Endodermal cell (in vitro differentiated cells): Measurements from ENCODE around the gene GART. TPM values are rescaled to one million over a fixed set of nuclear protein-coding genes. Genes with fewer than 3 reads are reported as not detected.

Experiments used
- DNase-seq: peaks from one replicate; pipeline ENCODE4 v3.0.0-alpha.2; 2017
- H3K27ac ChIP-seq: 2 replicates; pipeline ENCODE4 v1.5.1; 2013; ENCODE audit warnings: mild to moderate bottlenecking, low read depth, low read length, moderate library complexity
- H3K27me3 ChIP-seq: 2 replicates; pipeline ENCODE4 v1.6.1; 2013; ENCODE audit warnings: mild to moderate bottlenecking, low read length, moderate library complexity; ENCODE audit not compliant: insufficient read depth, control insufficient read depth, poor library complexity, severe bottlenecking
- H3K36me3 ChIP-seq: 2 replicates; pipeline ENCODE4 v1.7.0; 2013; ENCODE audit warnings: mild to moderate bottlenecking, low read length, moderate library complexity; ENCODE audit not compliant: control insufficient read depth, insufficient read depth
- H3K4me1 ChIP-seq: one replicate; pipeline ENCODE4 v1.7.0; 2013; ENCODE audit warnings: low read length; ENCODE audit not compliant: control insufficient read depth, insufficient read depth
- H3K4me3 ChIP-seq: 2 replicates; pipeline ENCODE4 v1.5.1; 2013; ENCODE audit warnings: mild to moderate bottlenecking, low read length, moderate library complexity
- H3K9ac ChIP-seq: 2 replicates; pipeline ENCODE4 v1.6.1; 2013; ENCODE audit warnings: mild to moderate bottlenecking, low read length, moderate library complexity; ENCODE audit not compliant: poor library complexity, severe bottlenecking; ENCODE audit errors: extremely low read depth
- H3K9me3 ChIP-seq: 2 replicates; pipeline ENCODE4 v1.6.1; 2013; ENCODE audit warnings: mild to moderate bottlenecking, low read length, moderate library complexity; ENCODE audit not compliant: control insufficient read depth
- H3K27ac Mint-ChIP-seq: 2 replicates; pipeline ENCODE4 v1.8.0; 2020; ENCODE audit warnings: mixed read lengths
- H3K27me3 Mint-ChIP-seq: 2 replicates; pipeline ENCODE4 v1.8.0; 2021; ENCODE audit warnings: mild to moderate bottlenecking, mixed read lengths; ENCODE audit not compliant: insufficient read depth
- H3K36me3 Mint-ChIP-seq: 2 replicates; pipeline ENCODE4 v1.8.0; 2020; ENCODE audit warnings: low read depth, mixed read lengths
- H3K4me1 Mint-ChIP-seq: 2 replicates; pipeline ENCODE4 v1.8.0; 2020; ENCODE audit warnings: mixed read lengths
- H3K4me3 Mint-ChIP-seq: 2 replicates; pipeline ENCODE4 v1.8.0; 2020; ENCODE audit warnings: mild to moderate bottlenecking, moderate library complexity, mixed read lengths
- H3K9me3 Mint-ChIP-seq: 2 replicates; pipeline ENCODE4 v1.8.0; 2020; ENCODE audit warnings: mild to moderate bottlenecking, mixed read lengths
- CTCF ChIP-seq: fragments of 200-600 bp; sonication (generic); conservative IDR thresholded peaks from 2 replicates; pipeline ENCODE4 v1.5.0; 2021; ENCODE audit warnings: antibody characterized with exemption, mild to moderate bottlenecking
- WGBS, 2 experiments: methylation state at CpG; one replicate each; pipeline versions ENCODE4 v1.1.5 to v1.1.7; 2013; ENCODE audit warnings: missing lambda C conversion rate in 2 of 2, mixed read lengths in 1 of 2; ENCODE audit not compliant: insufficient coverage in 1 of 2, insufficient read length in 1 of 2; 5-methylcytosine and 5-hydroxymethylcytosine counted together
- total RNA-seq, 2 donors: library from RNA; stranded (reverse); fragmentation: NEBNext Ultra II Directional in 1 of 2; extraction: Animal tissue kit (Norgen Biotek cat#: 25700) in 1 of 2; gene quantifications; 2 replicates in 1 of 2; 3 replicates in 1 of 2; pipeline ENCODE4 v1.2.1, GENCODE V29; 2021

GART gene
- total RNA-seq, 2 donors from 2014 or later: 125 to 150 TPM

- no peaks in the 10 kb centered on the region for H3K4me1 ChIP-seq
- DNase-seq: no peak
- no peaks in the 10 kb centered on the region for H3K9me3 ChIP-seq
- Mint-ChIP-seq H3K27me3 (peaks cover 3% of the 10 kb centered on the region), H3K27ac (no peak overlapping the region), H3K36me3 (peaks cover 12% of the 10 kb centered on the region), H3K9me3 (no peaks in the 10 kb centered on the region), H3K4me3 (peak overlapping the region; percentile 75), H3K4me1 (peaks cover 5% of the 10 kb centered on the region)
- no peak overlapping the region for H3K27ac ChIP-seq
- 36 to 53% methylated on average over 8 to 12 of the region's 12 CpGs for WGBS, 2 experiments
- H3K36me3 ChIP-seq: peaks cover 16% of the 10 kb centered on the region
- H3K4me3 ChIP-seq: peak overlapping the region; percentile 95
- H3K9ac ChIP-seq: peak overlapping the region; percentile 25
- no peak for TF ChIP-seq CTCF
- H3K27me3 ChIP-seq: peaks cover 2% of the 10 kb centered on the region
Observed at GRCh38 chr21:33490991-33491372, 50.9 kb downstream of the GART start.

GRCh38 chr21:33488936-33489335 is 53.0 kb downstream of the GART start:
- H3K9me3 Mint-ChIP-seq: no peaks in the 10 kb centered on the region
- H3K27ac Mint-ChIP-seq: no peak overlapping the region
- Histone ChIP-seq H3K4me1 (no peaks in the 10 kb centered on the region), H3K27ac (no peak overlapping the region), H3K9me3 (no peaks in the 10 kb centered on the region), H3K4me3 (no peak overlapping the region), H3K9ac (no peak overlapping the region), H3K36me3 (peaks cover 16% of the 10 kb centered on the region), H3K27me3 (no peaks in the 10 kb centered on the region)
- no peak for DNase-seq
- WGBS, 2 experiments: 94 to 100% methylated on average over 2 to 3 of the region's 4 CpGs
- H3K27me3 Mint-ChIP-seq: peaks cover 3% of the 10 kb centered on the region
- H3K4me1 Mint-ChIP-seq: peaks cover 5% of the 10 kb centered on the region
- no peak for TF ChIP-seq CTCF
- no peak overlapping the region for H3K4me3 Mint-ChIP-seq
- peaks cover 12% of the 10 kb centered on the region for H3K36me3 Mint-ChIP-seq

GRCh38 chr21:33487996-33488395 is 53.9 kb downstream of the GART start:
- H3K9me3 Mint-ChIP-seq: no peaks in the 10 kb centered on the region
- 85 to 95% methylated on average over 3 to 5 of the region's 5 CpGs for WGBS, 2 experiments
- Histone ChIP-seq H3K36me3 (peaks cover 16% of the 10 kb centered on the region), H3K9me3 (no peaks in the 10 kb centered on the region), H3K4me1 (no peaks in the 10 kb centered on the region), H3K27me3 (no peaks in the 10 kb centered on the region), H3K4me3 (no peak overlapping the region), H3K9ac (no peak overlapping the region), H3K27ac (no peak overlapping the region)
- TF ChIP-seq CTCF: no peak
- H3K4me3 Mint-ChIP-seq: no peak overlapping the region
- no peak overlapping the region for H3K27ac Mint-ChIP-seq
- no peak for DNase-seq
- H3K27me3 Mint-ChIP-seq: peaks cover 3% of the 10 kb centered on the region
- peaks cover 12% of the 10 kb centered on the region for H3K36me3 Mint-ChIP-seq
- peaks cover 5% of the 10 kb centered on the region for H3K4me1 Mint-ChIP-seq
